Measurements from ENCODE around the gene SIMC1. TPM values are rescaled to one million over a fixed set of nuclear protein-coding genes. Genes with fewer than 3 reads are reported as not detected.

Gene SIMC1
- total RNA-seq, 1 donor: 6.1 TPM

- H3K4me3 ChIP-seq (ENCODE audit: low read depth, low read length): no peak overlapping the region
- no peak for TF ChIP-seq CTCF (IDR thresholded peaks at IDR 0.05; ENCODE audit: insufficient read depth, low read length)
- no peak for DNase-seq (ENCODE audit: low read depth)
Observed at GRCh38 chr5:176355400-176356178, 117.4 kb downstream of the SIMC1 start.

GRCh38 chr5:176356179-176356566, 117.9 kb downstream of the SIMC1 start:
- DNase-seq (ENCODE audit: low read depth): no peak
- no peak overlapping the region for H3K4me3 ChIP-seq (ENCODE audit: low read depth, low read length)
- no peak for TF ChIP-seq CTCF (IDR thresholded peaks at IDR 0.05; ENCODE audit: insufficient read depth, low read length)

GRCh38 chr5:176359658-176360057, 121.4 kb downstream of the SIMC1 start:
- no peak for TF ChIP-seq CTCF (IDR thresholded peaks at IDR 0.05; ENCODE audit: insufficient read depth, low read length)
- H3K4me3 ChIP-seq (ENCODE audit: low read depth, low read length): no peak overlapping the region
- no peak for DNase-seq (ENCODE audit: low read depth)

GRCh38 chr5:176360894-176361436, 122.7 kb downstream of the SIMC1 start:
- peak overlapping the region; percentile 96 for H3K4me3 ChIP-seq (ENCODE audit: low read depth, low read length)
- TF ChIP-seq CTCF (IDR thresholded peaks at IDR 0.05; ENCODE audit: insufficient read depth, low read length): no peak
- DNase-seq (ENCODE audit: low read depth): peak; percentile 22

- H3K4me3 ChIP-seq (ENCODE audit: low read depth, low read length): peak within 1 kb of the TSS; percentile 96
- DNase-seq (ENCODE audit: low read depth): peak; percentile 88
- peak; percentile 34 for TF ChIP-seq CTCF (IDR thresholded peaks at IDR 0.05; ENCODE audit: insufficient read depth, low read length)
Observed at GRCh38 chr5:176361437-176362232, 123.4 kb downstream of the SIMC1 start, which contains the start of gene KIAA1191. Gene KIAA1191 (minus strand): TSS chr5:176361764. CDS start chr5:176359508, 2,256 bp downstream.

- peak overlapping the region; percentile 96 for H3K4me3 ChIP-seq (ENCODE audit: low read depth, low read length)
- no peak for TF ChIP-seq CTCF (IDR thresholded peaks at IDR 0.05; ENCODE audit: insufficient read depth, low read length)
- DNase-seq (ENCODE audit: low read depth): no peak
Observed at GRCh38 chr5:176362233-176362490, 123.9 kb downstream of the SIMC1 start.
